NCI-H128 (cell line): Measurements from ENCODE around the gene STX2.
"Not testable (repeated sequence)": the region's sequence is repeated elsewhere in the genome, so short reads cannot be mapped to it uniquely, and the experiment has no call there.

ENCODE experiments used
- DNase-seq: peaks from one replicate; lab custom pipeline; 2025; ENCODE audit not compliant: unreplicated experiment; lab: John Stamatoyannopoulos, UW

Gene STX2

GRCh38 chr12:130768120-130768519, 70.9 kb downstream of the STX2 start:
- DNase-seq: no peak

DNA sequence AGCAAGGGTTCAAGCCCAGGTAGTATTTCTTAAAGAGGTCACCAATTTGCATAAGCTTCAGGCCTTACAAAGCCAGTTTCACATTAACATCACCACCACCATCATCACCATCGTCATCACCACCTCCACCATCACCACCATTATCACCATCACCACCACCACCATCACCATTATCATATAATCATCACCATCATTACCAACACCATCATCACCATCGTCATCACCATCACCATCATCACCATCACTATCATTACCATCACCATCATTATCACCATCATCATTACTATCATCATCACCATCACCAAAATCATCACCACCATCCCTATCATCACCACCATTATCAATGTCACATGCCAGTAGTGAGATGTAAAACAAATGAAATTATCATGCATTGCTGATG, 72.6 kb downstream of the STX2 start:
- no peak for DNase-seq

GRCh38 chr12:130765186-130765659, 73.8 kb downstream of the STX2 start:
- DNase-seq: no peak

- no peak for DNase-seq
Measured at GRCh38 chr12:130764475-130765185, 74.4 kb downstream of the STX2 start.

GRCh38 chr12:130764073-130764472, 75.0 kb downstream of the STX2 start:
- no peak for DNase-seq

DNA sequence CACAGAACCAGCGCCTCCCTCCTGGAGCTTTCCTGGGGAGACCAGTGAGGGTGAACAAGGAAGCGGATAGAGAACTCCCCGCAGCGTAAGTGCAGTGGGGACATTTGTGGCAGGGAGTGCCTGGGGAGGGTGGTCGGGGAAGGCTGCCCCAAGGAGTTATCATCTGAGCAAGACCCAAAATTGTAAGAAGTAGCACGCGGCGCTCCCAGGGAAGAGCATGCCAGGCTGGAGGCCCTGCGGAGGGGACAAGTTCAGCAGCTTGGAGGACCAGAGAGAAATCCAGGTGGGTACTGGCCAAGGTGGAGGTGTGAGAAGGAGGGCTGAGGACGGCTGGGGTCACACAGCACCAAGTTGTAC, 76.8 kb downstream of the STX2 start:
- no peak for DNase-seq

GRCh38 chr12:130761537-130762318, 77.3 kb downstream of the STX2 start:
- DNase-seq: peak; percentile 11

DNA sequence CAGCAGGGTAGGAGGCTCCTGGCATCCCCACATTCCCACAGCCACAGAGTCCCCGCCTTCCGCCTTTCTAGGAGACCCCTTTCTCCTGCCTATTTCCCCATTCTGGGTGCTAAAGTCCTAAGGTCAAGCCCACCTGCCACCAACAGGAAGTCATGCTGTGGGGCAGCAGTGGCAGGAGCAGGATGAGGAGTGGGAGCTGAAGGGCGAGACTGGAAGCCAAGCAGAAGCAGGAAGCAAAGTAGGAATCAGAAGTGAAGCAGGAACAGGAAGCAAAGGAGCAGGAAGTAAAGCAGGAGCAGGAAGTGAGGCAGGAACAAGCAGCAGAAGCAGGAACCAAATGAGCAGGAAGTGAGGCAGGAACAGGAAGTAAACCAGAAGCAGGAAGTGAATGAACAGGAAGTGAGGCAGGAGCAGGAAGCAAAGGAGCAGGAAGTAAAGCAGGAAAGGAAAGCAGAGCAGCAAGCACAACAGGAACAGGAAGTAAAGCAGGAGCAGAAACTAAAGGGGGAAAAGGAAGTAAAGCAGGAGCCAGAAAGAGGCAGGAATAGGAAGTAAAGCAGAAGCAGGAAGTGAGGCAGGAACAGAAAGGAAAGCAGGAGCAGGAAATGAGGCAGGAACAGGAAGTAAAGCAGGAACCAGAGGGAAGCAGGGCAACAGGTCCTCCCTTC, 84.7 kb downstream of the STX2 start:
- DNase-seq: no peak

GRCh38 chr12:130752692-130753230, 86.3 kb downstream of the STX2 start:
- no peak for DNase-seq

GRCh38 chr12:130752037-130752436, 87.0 kb downstream of the STX2 start:
- DNase-seq: not testable (repeated sequence)

- DNase-seq: no peak
Measured at GRCh38 chr12:130748786-130749185, 90.3 kb downstream of the STX2 start.

DNA sequence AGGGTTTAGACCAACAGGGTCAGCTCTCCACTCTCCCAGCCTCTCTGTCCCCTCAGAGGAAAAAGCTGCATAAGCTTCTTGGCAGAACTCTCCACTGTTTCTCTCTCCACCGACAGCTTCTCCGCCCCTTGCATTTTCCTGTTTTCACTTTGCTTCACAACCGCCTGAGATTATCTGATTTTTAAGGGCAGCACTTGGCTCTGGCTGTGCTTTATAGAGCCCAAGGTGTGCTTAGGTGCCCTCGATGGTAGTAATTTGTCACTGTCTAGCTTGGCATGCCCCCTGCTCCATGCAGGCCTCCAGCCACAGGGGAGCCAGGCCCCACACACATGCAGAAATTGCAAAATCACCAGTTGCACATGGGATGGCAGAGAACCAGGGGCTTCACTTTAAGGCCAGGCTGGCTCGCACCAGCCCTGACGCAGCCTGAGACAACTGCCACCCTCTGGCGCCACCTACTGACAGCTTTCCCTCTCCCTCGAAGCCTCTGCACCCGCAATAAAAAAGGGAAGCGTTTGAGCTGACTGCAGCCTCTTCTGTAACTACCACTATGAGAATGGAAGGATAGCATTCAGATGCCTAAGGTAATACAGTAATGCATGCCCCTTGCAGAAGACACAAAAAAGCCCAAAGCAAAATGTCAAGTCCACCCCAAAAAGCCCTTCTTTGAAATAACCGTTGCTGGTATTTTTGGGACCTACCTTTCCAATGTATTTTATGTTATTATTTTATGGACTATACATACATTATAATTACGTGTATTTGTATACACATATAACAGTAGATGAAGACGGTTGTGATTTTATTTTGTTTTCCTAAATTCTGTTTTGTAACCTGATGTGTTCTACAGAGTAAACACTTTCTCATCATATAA, 90.9 kb downstream of the STX2 start:
- peak; percentile 82 for DNase-seq

DNA sequence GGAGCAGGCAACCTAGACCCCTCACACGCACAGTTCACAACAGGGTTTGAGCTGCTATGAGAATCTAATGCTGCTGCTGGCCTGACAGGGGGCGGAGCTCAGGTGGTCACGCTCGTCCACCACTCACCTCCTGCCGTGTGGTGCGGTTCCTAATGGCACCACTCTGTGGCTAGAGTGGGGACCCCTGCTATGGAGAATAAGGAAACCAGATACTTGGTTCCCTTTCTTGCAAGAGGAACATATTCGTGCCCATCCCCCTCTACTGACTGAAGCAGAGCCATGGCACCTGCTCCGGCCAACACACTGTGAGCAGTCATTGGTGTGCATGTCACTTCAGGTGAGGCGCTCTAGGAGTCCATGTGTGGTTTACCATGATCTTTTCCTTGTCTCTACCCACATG, 92.5 kb downstream of the STX2 start:
- no peak for DNase-seq

DNA sequence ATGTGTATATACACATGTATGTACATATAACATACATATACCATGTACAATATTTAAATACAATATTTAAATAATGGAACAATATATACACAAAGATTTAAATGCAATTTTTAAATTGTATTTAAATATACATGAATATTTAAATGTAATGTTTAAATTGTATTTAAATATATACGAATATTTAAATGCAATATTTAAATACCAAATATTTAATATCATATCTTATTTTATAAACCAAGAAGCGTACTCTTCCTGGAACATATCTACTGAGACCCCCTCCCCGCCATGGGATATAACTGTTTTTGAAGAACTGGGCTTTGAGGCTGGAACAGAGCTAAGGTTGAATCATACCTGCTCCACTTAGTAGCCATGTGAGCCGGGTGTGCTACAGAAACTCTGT, 93.1 kb downstream of the STX2 start:
- DNase-seq: no peak

GRCh38 chr12:130744274-130744673, 94.8 kb downstream of the STX2 start:
- DNase-seq: no peak

GRCh38 chr12:130743606-130744005, 95.4 kb downstream of the STX2 start:
- DNase-seq: no peak

GRCh38 chr12:130743176-130743575, 95.9 kb downstream of the STX2 start:
- no peak for DNase-seq

- no peak for DNase-seq
Measured at GRCh38 chr12:130742716-130743115, 96.3 kb downstream of the STX2 start.

DNA sequence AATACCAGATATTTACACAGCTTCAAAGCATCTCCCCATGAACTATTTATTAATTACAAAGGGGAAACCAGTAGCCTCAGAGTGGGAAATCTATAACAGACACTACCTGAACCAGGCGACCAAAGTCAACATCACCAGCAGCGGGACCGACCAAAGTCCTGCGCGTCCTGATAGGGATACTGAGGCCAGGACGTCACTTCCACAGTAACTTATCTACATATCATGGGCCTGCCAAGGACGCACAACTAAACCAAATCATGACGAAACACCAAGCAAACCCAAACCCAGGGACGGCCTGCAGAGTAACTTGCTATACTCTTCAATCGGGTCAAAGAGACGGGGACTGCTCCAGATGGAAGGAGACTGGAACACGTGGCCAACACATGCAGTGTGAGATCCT, 96.9 kb downstream of the STX2 start:
- no peak for DNase-seq
